Astrocyte (in vitro differentiated cells and primary cell): Measurements from ENCODE around the gene DNAH14.

Source experiments
- CTCF ChIP-seq: IDR thresholded peaks from 2 replicates; pipeline ENCODE4 v1.5.1; 2011; ENCODE audit warnings: low read depth, mild to moderate bottlenecking, inconsistent platforms, low read length, moderate library complexity; ENCODE audit not compliant: insufficient read depth
- EZH2 ChIP-seq: IDR thresholded peaks from 2 replicates; pipeline ENCODE4 v1.6.1; 2012; ENCODE audit warnings: mild to moderate bottlenecking, low read length, inconsistent platforms; ENCODE audit not compliant: insufficient read depth

GRCh38 chr1:225026701-225027100 lies 97.2 kb downstream of the DNAH14 start:
- TF ChIP-seq EZH2 (no peak), CTCF (no peak)
